SK-N-MC (cell line): Measurements from ENCODE around the gene CABLES2.

ENCODE experiments used
- DNase-seq: peaks from one replicate; pipeline ENCODE4 v3.0.0-alpha.2; 2011; ENCODE audit warnings: low read depth, low spot score
- H3K27ac ChIP-seq: fragments of 200-600 bp; sonication (generic); 2 replicates; pipeline ENCODE4 v1.5.1; 2016; ENCODE audit warnings: mixed run types
- H3K36me3 ChIP-seq: fragments of 200-600 bp; sonication (generic); 2 replicates; pipeline ENCODE4 v1.6.1; 2017; ENCODE audit warnings: antibody characterized with exemption, low read length, mixed read lengths; ENCODE audit not compliant: insufficient read depth
- H3K4me3 ChIP-seq: fragments of 200-600 bp; sonication (generic); 2 replicates; pipeline ENCODE4 v1.5.1; 2016
- H3K9ac ChIP-seq: fragments of 200-600 bp; sonication (generic); 2 replicates; pipeline ENCODE4 v1.8.0; 2017; ENCODE audit warnings: mixed run types, mixed read lengths; ENCODE audit not compliant: insufficient read length
- H3K9me3 ChIP-seq: fragments of 200-600 bp; sonication (generic); 2 replicates; pipeline ENCODE4 v1.6.1; 2017; ENCODE audit warnings: low read depth, mild to moderate bottlenecking, antibody characterized with exemption, low read length, moderate library complexity, mixed read lengths
- EZH2 ChIP-seq: fragments of 200-600 bp; sonication (generic); IDR thresholded peaks from one replicate; pipeline ENCODE4 v1.6.1; 2017; ENCODE audit warnings: antibody characterized with exemption
- FOXP2 ChIP-seq: optimal IDR thresholded peaks from 2 replicates; pipeline ENCODE3; 2011; ENCODE audit warnings: mild to moderate bottlenecking, moderate library complexity; ENCODE audit not compliant: insufficient read depth; ENCODE audit errors: extremely low read length, control extremely low read depth
- POLR2AphosphoS5 ChIP-seq: IDR thresholded peaks from 2 replicates; pipeline ENCODE4 v1.6.1; 2012; ENCODE audit warnings: mild to moderate bottlenecking, low read depth, low read length, borderline replicate concordance

CABLES2 gene

DNA sequence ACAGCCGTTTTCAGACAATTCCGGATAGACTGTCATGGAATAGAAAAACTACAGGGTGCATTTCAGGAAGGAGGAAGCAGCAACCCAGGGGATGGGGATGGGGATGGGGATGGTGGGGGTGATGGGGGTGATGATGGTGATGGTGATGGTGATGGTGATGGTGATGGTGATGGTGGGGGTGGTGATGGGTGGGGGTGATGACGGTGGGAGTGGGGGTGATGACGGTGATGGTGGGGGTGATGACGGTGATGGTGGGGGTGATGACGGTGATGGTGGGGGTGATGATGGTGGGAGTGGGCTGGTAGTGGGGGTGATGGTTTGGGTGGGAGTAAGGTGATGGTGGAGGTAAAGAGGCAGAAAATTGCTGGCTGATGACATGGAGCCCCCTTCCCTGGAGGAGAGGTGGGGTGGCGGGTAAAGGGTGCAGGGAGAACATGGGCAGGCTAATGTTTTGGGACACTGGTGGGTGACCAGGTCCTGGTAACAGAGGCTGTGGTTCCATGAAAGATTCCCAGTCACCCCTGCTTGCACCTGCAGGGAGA is 57.5 kb downstream of the CABLES2 start:
- Histone ChIP-seq H3K27ac (no peak overlapping the region), H3K36me3 (no peaks in the 10 kb centered on the region), H3K4me3 (no peak overlapping the region), H3K9me3 (no peaks in the 10 kb centered on the region), H3K9ac (no peak overlapping the region)
- TF ChIP-seq FOXP2 (no peak), EZH2 (no peak)
- DNase-seq: no peak

- Histone ChIP-seq H3K9me3 (no peaks in the 10 kb centered on the region), H3K27ac (no peak overlapping the region), H3K9ac (no peak overlapping the region), H3K4me3 (no peak overlapping the region), H3K36me3 (no peaks in the 10 kb centered on the region)
- no peak for DNase-seq
- TF ChIP-seq FOXP2 (no peak), EZH2 (no peak), POLR2AphosphoS5 (no peak)
These were observed 58.5 kb downstream of the CABLES2 start for GRCh38 chr20:62348604-62349003.

DNA sequence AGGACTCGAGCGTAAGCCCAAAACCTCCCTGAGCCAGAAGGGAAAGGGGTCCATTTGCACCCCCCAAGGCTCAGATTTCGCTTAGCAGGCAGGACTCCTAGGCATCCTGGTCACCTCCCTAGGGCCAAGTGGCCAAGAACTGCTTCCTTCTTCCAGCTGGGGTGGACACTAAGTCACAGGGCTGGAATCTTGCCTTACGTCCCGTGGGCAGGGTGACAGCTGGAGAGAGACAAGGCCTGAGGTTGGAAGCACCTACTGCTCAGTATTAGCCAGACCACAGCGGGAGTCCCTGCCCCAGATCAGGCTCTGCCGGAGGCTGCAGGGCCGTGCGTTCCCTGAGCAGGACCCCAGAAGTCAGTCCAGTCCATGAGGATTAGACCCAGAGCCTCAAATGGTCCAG is 59.6 kb downstream of the CABLES2 start:
- no peak for TF ChIP-seq EZH2
- no peak for TF ChIP-seq FOXP2
- TF ChIP-seq POLR2AphosphoS5: no peak
- Histone ChIP-seq H3K9me3 (no peaks in the 10 kb centered on the region), H3K9ac (no peak overlapping the region), H3K36me3 (no peaks in the 10 kb centered on the region), H3K27ac (no peak overlapping the region), H3K4me3 (no peak overlapping the region)
- no peak for DNase-seq

DNA sequence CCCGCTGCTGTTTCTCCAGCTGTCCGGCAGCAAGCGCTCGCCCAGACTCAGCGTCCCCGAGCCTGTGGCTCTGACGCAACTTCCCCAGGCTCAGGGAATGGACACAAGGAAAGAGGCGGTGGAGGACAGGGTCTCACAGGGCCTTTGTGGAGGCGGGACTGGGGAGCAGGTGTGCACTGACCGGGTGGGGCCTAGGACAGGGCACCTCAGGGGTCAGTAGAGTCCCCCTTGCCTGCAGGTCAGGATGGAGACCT is 60.0 kb downstream of the CABLES2 start:
- no peak for DNase-seq
- no peak for TF ChIP-seq EZH2
- no peak for TF ChIP-seq POLR2AphosphoS5
- TF ChIP-seq FOXP2: no peak
- Histone ChIP-seq H3K9me3 (no peaks in the 10 kb centered on the region), H3K4me3 (no peak overlapping the region), H3K27ac (no peak overlapping the region), H3K9ac (no peak overlapping the region), H3K36me3 (no peaks in the 10 kb centered on the region)

DNA sequence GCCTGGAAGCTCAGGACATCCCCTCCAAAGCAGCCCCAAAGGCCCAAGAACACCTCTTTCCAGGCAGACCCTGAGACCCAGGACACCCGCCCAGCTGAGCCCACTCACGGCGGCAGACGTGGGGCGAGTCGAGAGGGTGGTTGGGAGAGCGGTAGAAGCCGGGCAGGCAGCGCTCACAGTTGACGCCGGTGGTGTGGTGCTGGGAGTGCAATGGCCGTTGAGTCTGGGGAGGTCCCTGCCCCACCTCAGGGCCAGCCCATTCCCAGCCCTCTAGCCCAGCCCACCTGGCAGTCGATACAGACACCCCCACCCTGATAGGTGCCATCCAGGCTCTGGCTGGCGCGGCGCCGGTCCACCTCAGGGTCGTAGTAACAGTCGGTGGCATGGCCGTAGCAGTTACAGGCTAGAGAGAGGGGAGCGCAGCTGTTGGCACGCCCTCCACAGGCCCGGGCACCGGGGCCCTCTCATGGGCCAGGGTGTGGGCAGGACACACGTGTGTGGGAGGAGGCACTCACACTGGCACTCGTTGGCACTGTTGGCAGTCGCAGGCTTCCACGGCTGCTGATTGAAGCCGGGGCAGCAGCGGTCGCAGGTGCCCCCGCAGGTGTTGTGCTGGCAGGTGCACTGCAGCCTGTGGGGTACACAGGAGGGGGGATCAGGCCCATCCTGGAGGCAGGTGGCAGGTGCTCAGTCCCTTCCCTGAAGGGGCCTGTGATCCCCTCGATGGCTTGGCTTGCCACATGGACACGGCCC is 60.5 kb downstream of the CABLES2 start:
- Histone ChIP-seq H3K27ac (no peak overlapping the region), H3K9me3 (no peaks in the 10 kb centered on the region), H3K9ac (no peak overlapping the region), H3K36me3 (no peaks in the 10 kb centered on the region), H3K4me3 (no peak overlapping the region)
- DNase-seq: no peak
- no peak for TF ChIP-seq FOXP2
- TF ChIP-seq EZH2: no peak
- TF ChIP-seq POLR2AphosphoS5: no peak

DNA sequence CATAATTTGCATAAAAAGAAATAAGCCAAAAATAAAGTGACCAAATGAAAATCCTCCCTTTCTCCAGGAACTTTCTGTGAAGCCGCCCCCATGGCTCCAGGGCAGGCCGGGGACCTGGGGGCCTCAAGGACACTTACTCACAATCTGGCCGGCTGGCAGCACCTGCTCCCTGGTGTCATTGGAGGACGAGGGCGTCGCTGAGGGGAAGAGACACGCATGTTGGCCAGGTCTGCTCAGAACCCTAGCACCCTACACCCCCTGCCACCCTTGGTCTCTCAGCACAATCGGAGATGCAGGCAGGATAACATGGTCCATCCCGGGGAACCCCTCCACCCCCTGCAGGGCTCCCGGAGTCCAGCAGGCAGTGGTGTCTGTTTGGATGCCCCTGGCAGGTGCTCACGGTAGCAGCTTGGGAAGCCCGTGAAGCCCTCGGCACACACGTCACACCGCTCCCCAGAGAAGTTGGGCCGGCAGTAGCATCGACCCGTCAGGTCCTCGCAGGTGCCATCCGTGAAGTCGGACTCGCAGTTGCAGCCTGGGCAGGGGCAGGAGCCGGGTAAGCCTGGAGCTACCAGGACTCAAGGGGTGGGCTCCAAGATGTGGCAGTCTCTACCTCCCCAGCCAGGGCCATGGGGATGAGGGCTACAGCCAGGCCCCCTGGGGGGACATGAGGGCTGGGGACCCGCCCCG is 61.3 kb downstream of the CABLES2 start:
- H3K36me3 ChIP-seq: no peaks in the 10 kb centered on the region
- H3K9me3 ChIP-seq: no peaks in the 10 kb centered on the region
- H3K27ac ChIP-seq: no peak overlapping the region
- no peak overlapping the region for H3K4me3 ChIP-seq
- TF ChIP-seq FOXP2 (no peak), EZH2 (no peak), POLR2AphosphoS5 (no peak)
- H3K9ac ChIP-seq: no peak overlapping the region
- no peak for DNase-seq

DNA sequence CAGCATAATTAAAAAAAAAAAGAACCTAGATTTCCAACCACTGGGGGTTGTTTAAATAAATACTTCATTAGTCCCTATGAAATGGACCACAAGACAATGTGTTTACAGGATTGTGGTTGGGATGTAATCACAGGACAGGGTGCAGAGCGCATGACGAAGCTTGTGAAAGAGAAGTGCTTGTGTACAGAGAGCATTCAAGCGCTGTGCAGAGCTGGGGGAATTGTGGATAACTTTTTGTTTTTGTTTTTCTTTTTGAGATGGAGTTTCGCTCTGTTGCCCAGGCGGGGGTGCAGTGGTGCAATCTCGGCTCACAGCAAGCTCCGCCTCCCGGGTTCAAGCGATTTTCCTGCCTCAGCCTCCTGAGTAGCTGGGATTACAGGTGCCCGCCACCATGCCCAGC is 62.3 kb downstream of the CABLES2 start:
- H3K36me3 ChIP-seq: no peaks in the 10 kb centered on the region
- H3K9me3 ChIP-seq: no peaks in the 10 kb centered on the region
- H3K9ac ChIP-seq: no peak overlapping the region
- H3K27ac ChIP-seq: no peak overlapping the region
- no peak for TF ChIP-seq POLR2AphosphoS5
- no peak for TF ChIP-seq FOXP2
- no peak overlapping the region for H3K4me3 ChIP-seq
- no peak for DNase-seq

DNA sequence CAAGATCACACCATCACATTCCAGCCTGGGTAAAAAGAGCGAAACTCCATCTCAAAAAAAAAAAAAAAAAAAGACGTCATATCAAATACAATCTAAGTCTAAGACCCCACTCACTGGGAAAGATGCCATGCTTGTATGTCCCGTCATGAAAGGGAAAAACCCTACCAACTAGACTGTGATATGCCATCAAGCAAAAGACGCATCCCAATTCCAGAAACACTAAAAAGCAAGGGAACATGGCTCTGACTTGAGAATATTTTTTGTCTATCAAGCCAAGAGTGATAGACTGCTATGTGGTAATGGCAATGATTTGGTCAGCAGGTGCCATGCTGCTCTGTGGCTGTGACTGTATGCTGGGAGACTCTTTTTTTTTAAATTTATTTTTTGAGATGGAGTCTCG is 63.0 kb downstream of the CABLES2 start:
- Histone ChIP-seq H3K9me3 (no peaks in the 10 kb centered on the region), H3K9ac (no peak overlapping the region), H3K4me3 (no peak overlapping the region), H3K27ac (no peak overlapping the region), H3K36me3 (no peaks in the 10 kb centered on the region)
- TF ChIP-seq POLR2AphosphoS5: no peak
- TF ChIP-seq EZH2: no peak
- TF ChIP-seq FOXP2: no peak
- DNase-seq: no peak
